AG10803 (cell line): Measurements from ENCODE around the gene CPA1.

ENCODE experiments used
- DNase-seq: peaks from one replicate; pipeline ENCODE4 v3.0.0; 2010; ENCODE audit warnings: low read depth
- H3K4me3 ChIP-seq: 2 replicates; pipeline ENCODE4 v1.5.1; 2011; ENCODE audit warnings: mild to moderate bottlenecking, low read length, control low read depth
- TF ChIP-seq, protein P1 (sequence below): conservative IDR thresholded peaks from 2 replicates; pipeline ENCODE4 v1.5.1; 2011; ENCODE audit warnings: mild to moderate bottlenecking, low read length, control low read depth, inconsistent platforms

The CPA1 gene

DNA sequence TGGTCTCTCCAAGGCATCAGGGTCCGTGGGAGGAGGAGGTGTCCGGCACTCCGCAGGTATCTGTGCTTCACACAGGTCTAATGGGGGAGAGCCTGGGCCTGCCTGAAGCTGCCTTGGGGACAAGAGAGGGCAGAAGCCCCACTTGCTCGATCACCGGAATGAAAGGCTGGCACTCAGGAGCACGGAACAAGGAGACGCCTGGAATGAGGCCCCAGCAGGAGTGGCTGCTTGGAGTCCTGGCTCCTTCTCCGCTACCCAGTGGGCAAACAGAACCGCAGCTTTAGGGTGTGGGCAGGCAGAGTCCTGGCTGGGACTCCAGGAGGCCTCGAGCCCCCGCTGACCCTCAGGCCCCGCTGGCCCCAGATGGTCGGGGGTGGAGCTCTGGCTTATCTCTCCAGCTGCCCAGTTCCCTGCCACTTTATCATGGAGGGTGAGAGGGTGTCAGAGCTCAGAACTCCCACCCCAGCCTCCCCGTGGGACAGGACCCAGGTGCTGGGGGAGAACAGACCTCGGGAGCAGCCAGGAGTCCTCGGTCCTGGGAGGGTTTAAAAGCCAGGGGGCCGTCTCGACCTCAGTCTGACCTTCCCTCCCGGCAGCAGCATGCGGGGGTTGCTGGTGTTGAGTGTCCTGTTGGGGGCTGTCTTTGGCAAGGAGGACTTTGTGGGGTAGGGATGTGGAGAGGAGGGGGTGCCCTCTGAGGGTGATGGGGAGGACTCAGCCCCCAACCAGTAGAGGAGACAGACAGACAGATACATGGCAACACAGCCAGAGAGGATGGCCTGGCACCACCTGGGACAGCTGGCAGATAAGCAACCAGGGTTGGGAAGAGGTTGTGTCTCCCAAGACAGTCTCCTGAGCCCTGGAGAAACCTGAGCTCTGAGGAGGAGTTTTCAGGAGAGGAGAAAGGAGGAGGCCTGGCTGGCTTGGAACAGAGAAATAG lies at the start of gene CPA1:
CPA1 (plus strand) TSS at position 574 of the 940 bp plus-strand sequence; CDS start at position 601, 27 bp downstream.
- no peak within 1 kb of the TSS for H3K4me3 ChIP-seq
- no peak for DNase-seq
- TF ChIP-seq, protein P1, sequence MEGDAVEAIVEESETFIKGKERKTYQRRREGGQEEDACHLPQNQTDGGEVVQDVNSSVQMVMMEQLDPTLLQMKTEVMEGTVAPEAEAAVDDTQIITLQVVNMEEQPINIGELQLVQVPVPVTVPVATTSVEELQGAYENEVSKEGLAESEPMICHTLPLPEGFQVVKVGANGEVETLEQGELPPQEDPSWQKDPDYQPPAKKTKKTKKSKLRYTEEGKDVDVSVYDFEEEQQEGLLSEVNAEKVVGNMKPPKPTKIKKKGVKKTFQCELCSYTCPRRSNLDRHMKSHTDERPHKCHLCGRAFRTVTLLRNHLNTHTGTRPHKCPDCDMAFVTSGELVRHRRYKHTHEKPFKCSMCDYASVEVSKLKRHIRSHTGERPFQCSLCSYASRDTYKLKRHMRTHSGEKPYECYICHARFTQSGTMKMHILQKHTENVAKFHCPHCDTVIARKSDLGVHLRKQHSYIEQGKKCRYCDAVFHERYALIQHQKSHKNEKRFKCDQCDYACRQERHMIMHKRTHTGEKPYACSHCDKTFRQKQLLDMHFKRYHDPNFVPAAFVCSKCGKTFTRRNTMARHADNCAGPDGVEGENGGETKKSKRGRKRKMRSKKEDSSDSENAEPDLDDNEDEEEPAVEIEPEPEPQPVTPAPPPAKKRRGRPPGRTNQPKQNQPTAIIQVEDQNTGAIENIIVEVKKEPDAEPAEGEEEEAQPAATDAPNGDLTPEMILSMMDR, result no peak

DNA sequence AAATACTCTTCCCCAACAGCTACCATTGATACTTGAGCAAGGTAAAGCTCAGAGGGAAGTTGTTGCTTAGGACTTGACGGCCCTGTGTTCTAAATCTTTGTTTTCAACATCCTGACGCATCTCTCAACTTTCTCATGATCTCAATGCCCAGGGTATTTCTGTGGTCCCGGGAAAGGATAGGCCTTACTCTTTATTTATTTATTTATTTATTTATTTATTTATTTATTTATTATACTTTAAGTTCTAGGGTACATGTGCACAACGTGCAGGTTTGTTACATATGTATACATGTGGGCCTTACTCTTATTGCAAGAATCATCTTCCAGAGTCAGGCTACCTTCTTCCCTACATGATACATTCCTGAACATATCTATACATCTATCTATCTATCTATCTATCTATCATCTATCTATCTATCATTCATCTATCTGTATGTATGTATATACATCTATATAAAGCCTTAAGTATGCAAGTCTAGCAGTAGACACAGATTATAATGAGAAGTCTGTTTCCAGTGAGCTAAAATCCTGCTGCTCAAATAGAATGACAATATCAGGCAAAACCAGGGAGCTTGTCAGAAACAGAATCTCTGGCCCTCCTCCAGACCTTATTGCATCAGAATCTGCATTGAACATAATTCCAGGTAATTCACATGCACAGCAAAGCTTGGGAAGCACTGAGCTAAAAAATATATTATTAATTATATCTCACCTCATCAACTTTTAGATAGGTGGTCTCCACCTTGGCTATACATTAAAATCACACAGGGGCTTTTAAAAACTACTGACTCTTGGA lies 47.8 kb upstream of the CPA1 start:
- DNase-seq, result no peak
- no peak overlapping the region for H3K4me3 ChIP-seq
- TF ChIP-seq, protein P1, result no peak

DNA sequence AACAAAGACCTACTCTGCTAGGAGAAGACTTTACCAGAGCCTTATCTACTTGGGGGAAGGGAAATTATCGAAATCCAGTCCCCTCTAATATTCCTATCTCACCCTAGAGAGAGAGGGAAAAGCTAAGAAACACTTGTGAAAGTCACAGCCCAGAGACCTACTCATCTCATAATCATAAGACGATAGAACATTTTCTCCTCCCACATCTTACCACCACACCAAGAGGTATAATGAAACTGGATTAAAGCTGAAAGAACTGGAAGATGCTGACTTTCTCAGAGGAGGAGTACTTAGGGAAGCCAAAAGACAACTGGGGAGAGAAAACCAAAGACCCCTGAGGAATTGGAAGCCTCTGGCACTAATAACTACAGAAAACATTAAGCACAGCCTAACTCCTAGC lies 46.5 kb upstream of the CPA1 start:
- no peak overlapping the region for H3K4me3 ChIP-seq
- TF ChIP-seq, protein P1, result no peak
- DNase-seq, result no peak

DNA sequence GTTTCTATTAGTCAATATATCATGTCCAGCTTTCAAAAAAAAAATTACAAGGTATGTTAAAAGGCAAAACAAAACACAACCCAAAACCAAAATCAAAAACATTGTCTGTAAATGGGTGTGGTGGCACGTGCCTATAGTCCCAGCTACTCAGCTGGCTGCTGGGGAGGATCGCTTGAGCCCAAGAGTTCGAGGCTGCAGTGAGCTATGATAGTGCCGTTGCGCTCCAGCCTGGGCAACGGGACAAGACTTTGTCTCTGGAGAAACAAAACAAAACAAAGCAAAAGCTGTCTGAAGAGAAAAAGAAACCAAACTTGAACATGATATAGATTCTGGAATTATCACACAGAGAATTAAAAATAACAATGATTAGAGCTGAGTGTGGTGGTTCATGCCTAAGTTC lies 46.0 kb upstream of the CPA1 start:
- H3K4me3 ChIP-seq, result no peak overlapping the region
- DNase-seq, result peak; percentile 34
- TF ChIP-seq, protein P1, result no peak

DNA sequence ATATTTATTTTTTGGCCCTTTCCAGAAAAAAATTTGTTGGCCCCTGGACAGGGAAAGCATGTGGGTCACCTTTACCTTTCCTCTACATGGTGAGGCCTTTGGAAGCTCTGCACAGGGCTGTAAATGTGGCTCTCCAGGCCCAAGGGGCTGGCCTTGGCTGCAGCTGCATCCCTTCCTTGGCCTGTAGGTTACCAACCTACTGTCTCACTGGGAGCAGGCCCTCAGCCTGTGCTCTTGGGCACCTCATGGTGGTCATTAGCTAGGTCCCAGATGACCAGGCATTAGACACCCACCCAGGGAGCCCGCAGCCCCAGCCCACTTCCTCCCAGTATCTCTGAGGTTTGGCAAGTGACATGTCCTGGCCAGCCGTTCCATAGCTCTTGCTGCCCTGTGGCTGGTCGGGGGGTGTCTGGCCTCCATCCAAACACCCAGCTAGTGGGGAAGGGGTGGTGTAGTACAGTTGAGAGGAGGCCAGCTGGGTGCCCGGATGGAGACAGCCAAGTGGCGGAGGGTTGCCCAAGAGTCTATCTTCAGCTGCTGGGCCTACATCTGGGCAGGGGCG lies 42.8 kb upstream of the CPA1 start:
- DNase-seq, result no peak
- TF ChIP-seq, protein P1, result no peak
- H3K4me3 ChIP-seq, result no peak overlapping the region

DNA sequence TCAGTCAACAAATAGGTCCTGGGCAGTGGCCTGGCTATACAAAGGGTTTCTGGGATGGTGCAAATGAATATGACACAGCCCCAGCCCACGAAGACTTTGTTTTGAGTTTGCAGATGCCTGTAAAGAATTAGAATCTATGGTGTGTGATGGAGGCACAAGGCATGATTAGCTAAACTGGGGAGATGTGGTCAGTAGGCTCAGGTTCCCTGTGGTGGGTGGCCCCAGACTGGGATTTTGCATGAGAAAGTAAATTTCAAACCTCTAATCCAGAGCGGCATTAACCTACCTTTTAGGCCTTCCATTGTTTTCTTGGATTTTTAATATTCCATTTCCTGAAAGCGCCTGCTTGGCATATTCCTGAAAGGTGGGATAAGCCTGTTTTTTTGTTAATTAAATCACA lies 42.1 kb upstream of the CPA1 start:
- DNase-seq, result no peak
- no peak overlapping the region for H3K4me3 ChIP-seq
- TF ChIP-seq, protein P1, result no peak
